Measurements from ENCODE around the gene ICAM2.
"Not testable (repeated sequence)": the region's sequence is repeated elsewhere in the genome, so short reads cannot be mapped to it uniquely, and the experiment has no call there.

The ICAM2 gene

GRCh38 chr17:64042700-64043485, 22.5 kb upstream of the ICAM2 start:
- DNase-seq = no peak

DNA sequence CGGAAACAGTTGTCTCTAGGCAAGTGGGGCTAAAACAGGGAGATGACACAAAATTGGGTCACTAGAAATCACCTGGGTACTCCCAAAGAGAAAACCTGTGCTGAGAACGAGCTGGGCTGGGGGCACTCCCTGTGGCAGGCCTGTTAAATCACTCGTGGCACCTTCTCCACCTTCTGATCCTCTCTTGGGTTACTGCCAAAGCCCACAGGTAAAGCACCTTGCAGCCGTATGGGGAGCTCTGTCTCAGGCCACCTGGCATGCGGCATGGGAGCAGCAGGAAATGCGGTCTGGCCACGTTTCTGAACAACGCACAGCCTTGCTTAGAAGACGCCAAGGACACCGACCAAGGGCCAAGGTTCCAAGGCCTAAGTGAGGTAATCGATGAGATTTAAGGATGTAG, 21.5 kb upstream of the ICAM2 start:
- DNase-seq = no peak

- DNase-seq = no peak
These were observed 19.8 kb upstream of the ICAM2 start for GRCh38 chr17:64040206-64040605.

DNA sequence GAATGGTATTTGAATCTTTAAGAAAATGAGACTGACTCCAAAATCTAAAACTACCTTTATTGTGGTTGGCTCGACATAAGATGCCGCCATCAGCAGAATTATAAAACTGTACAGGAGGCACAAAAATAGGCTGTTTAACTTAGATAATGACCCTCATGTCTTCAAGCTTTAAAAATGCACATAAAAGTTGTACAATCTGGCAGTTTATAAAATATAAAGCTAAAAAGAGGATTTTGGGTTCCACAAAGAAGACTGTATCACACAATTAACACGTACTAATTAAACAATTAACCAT, 18.6 kb upstream of the ICAM2 start:
- no peak for DNase-seq

GRCh38 chr17:64038331-64039105, 18.1 kb upstream of the ICAM2 start:
- DNase-seq = no peak

GRCh38 chr17:64037802-64038201, 17.4 kb upstream of the ICAM2 start:
- DNase-seq = no peak

- DNase-seq = no peak
These were observed 16.7 kb upstream of the ICAM2 start for GRCh38 chr17:64037180-64037579.

DNA sequence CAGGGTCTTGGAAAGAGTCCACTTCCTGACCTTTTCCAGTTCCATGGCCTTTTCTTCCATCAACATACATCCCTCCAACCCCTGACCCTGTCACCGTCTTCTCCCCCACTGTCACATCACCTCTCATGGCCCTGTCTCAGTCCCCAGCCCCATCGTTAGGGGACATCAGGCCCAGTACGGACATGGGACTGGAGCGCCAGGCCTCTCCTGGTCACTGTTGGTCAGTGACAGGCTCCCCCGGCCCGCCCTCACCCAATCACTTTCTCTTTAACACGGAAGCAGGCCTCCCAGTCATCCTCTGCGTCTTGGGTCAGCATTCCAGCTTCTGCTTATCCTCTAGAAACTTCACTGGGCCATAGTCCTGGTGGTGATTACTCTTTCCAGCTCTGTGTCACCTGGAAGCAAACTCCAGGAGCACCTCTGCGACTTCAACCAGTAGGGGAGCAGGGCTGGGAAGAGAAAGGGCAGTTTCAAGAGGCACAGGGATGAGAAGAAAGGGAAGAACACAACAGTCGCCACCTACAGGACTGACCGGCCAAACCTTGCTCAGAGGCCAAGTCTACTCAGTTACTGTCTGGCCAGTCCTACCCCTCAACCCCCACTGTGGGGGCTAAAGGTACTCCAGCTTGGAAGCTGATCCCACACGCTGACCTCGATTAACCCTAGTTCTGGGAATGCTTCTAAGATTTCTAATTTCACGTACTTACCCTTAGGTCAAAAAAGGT, 15.9 kb upstream of the ICAM2 start:
- no peak for DNase-seq

DNA sequence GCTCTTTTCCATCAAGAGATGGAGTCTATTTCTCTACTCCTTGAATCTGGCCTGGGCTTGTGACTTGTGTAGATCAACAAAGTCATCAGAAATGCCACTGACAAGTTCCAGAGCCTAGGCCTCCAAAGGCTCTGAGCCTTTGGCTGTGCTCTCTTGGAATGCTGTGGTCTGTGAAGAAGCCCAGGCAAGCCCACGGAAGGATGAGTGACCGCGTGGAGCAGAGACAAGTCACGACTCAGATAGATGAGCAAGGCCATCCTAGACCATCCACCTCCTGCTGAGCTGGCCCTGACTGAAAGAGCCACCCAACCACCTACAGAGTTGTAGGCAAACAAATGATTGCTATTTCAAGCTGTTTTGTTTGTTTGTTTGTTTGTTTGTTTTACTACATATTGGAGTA, 11.6 kb upstream of the ICAM2 start:
- DNase-seq = no peak

GRCh38 chr17:64028874-64029464, 8.5 kb upstream of the ICAM2 start:
- DNase-seq = peak; percentile 72

DNA sequence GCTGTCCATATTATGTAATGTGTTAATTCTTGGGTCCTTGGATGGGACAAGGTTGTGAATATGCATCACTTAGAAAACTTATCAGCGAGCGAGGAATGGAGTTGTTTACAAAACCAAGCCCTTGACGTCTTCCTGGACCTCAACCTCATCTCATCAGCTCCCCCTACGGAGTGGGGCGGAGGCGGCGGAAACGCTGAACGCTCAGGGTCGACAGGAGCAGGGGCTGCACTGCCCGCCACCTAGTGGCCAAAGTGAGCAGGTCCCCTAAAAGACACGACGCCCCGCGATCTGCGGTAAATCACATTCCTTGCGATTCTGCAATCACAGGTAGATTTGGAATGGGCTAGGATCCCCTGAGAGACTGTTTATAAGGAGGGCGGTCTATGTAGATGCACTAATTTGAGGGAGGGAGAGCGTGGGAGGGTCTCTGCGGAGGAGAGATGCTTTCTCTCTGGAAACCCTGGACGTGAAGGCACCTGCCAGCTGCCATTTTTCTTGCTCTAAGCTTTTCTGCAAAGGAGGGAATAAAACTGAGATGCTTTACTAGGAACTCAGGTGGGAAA, 5.4 kb upstream of the ICAM2 start:
- peak; percentile 88 for DNase-seq

GRCh38 chr17:64024781-64025731, 4.6 kb upstream of the ICAM2 start:
- DNase-seq = peak; percentile 38

DNA sequence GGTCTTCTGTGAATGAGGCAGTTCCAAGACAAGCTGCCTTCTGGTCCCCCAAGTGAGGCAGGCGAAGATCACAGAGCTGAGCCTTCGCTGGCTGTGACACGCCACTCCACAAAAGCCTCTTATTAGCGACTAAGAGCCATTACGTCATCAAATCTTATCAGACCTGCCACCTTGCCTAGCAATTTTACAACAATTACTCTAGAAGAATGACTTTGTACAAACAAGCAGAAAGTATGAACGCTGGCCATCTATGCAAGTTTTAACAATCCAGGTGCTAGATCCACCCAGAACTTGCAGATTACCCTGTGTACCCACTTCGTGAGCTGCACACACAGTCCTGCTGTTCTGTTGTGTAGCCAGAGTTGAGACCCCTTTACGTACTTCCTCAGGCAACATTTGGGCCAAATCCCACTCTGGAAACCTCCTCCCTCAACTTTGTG, 3.8 kb upstream of the ICAM2 start:
- DNase-seq = no peak

DNA sequence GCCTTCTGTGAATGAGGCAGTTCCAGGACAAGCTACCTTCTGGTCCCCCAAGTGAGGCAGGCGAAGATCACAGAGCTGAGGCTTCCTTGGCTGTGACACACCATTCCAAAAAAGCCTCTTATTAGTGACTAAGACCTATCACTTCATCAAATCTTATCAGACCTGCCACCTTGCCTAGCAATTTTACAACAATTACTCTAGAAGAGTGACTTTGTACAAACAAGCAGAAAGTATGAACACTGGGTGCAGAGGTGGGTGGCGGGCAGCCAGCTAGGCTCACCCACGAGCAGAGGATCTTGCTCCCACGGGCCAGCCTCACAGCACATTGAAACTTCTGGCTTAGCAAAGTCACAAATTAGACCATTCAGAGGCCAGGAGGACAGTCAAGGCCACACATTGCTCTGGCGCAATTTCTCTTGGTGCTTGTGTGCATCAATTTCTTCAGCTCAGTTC, 2.2 kb upstream of the ICAM2 start:
- DNase-seq = peak; percentile 29

DNA sequence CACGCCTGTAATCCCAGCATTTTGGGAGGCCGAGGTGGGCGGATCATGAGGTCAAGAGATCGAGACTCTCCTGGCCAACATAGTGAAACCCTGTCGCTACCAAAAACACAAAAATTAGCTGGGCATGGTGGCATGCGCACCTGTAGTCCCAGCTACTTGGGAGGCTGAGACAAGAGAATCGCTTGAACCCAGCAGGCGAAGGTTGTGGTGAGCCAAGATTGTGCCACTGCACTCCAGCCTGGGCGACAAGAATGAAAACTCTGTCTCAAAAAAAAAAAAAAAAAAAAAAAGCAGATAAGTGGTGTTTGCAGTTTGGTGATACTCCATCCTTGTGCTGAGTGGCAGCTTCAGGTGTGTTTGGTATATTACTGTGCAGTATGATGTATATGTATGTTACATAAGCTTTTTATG, 877 bp downstream of the ICAM2 start:
- DNase-seq = not testable (repeated sequence)

GRCh38 chr17:64017381-64017980, 3.0 kb downstream of the ICAM2 start:
- no peak for DNase-seq

GRCh38 chr17:64016974-64017373, 3.5 kb downstream of the ICAM2 start:
- DNase-seq = no peak

- no peak for DNase-seq
These were observed 4.1 kb downstream of the ICAM2 start for GRCh38 chr17:64016231-64016784.

DNA sequence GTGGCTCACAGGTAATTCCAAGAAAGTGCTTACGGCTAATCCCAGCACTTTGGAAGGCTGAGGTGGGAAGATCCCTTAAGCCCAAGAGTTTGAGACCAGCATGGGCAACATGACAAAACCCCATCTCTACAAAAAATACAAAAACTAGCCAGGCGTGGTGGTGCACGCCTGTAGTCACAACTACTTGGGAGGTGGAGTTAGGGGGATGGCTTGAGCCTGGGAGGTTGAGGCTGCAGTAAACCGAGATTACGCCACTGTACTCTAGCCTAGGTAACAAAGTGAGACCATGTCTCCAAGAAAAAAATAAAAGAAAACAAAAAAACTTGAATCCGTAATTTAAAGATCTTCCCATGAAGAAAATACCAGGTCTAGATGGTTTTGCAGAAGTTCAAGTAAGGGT, 5.0 kb downstream of the ICAM2 start:
- DNase-seq = no peak

GRCh38 chr17:64009571-64010402, 10.6 kb downstream of the ICAM2 start:
- no peak for DNase-seq

All from activated naive CD4-positive, alpha-beta T cell treated with anti-CD3 and anti-CD28 coated beads, Interleukin-2, amount 50 U/mL, for 16 hours (primary cell).